ENCODE measurements around the gene GRID2.

The GRID2 gene

GRCh38 chr4:92735025-92735665, 431.4 kb downstream of the GRID2 start:
- DNase-seq (ENCODE audit: low read depth), result no peak

GRCh38 chr4:92760433-92760832, 456.7 kb downstream of the GRID2 start:
- no peak for DNase-seq (ENCODE audit: low read depth)

GRCh38 chr4:92776080-92776479, 472.3 kb downstream of the GRID2 start:
- DNase-seq (ENCODE audit: low read depth), result no peak

GRCh38 chr4:92789741-92790140, 486.0 kb downstream of the GRID2 start:
- no peak for DNase-seq (ENCODE audit: low read depth)

GRCh38 chr4:92791871-92792440, 488.2 kb downstream of the GRID2 start:
- DNase-seq (ENCODE audit: low read depth), result no peak

- no peak for DNase-seq (ENCODE audit: low read depth)
These were observed 505.6 kb downstream of the GRID2 start for GRCh38 chr4:92809381-92809780.

GRCh38 chr4:92812652-92813051, 508.9 kb downstream of the GRID2 start:
- DNase-seq (ENCODE audit: low read depth), result no peak

- DNase-seq (ENCODE audit: low read depth), result no peak
These were observed 510.9 kb downstream of the GRID2 start for GRCh38 chr4:92814677-92815076.

- no peak for DNase-seq (ENCODE audit: low read depth)
These were observed 521.5 kb downstream of the GRID2 start for GRCh38 chr4:92825256-92825655.

GRCh38 chr4:92825791-92826190, 522.0 kb downstream of the GRID2 start:
- DNase-seq (ENCODE audit: low read depth), result no peak

- no peak for DNase-seq (ENCODE audit: low read depth)
These were observed 527.0 kb downstream of the GRID2 start for GRCh38 chr4:92830771-92831170.

GRCh38 chr4:92840880-92841279, 537.1 kb downstream of the GRID2 start:
- no peak for DNase-seq (ENCODE audit: low read depth)

GRCh38 chr4:92843784-92844183, 540.0 kb downstream of the GRID2 start:
- DNase-seq (ENCODE audit: low read depth), result no peak

GRCh38 chr4:92847026-92847425, 543.3 kb downstream of the GRID2 start:
- DNase-seq (ENCODE audit: low read depth), result no peak

- DNase-seq (ENCODE audit: low read depth), result no peak
These were observed 558.7 kb downstream of the GRID2 start for GRCh38 chr4:92862509-92862908.

GRCh38 chr4:92864096-92864495, 560.3 kb downstream of the GRID2 start:
- no peak for DNase-seq (ENCODE audit: low read depth)

GRCh38 chr4:92872604-92873003, 568.8 kb downstream of the GRID2 start:
- DNase-seq (ENCODE audit: low read depth), result no peak

GRCh38 chr4:92885632-92886031, 581.9 kb downstream of the GRID2 start:
- no peak for DNase-seq (ENCODE audit: low read depth)

- DNase-seq (ENCODE audit: low read depth), result no peak
These were observed 648.7 kb downstream of the GRID2 start for GRCh38 chr4:92952426-92952825.

- no peak for DNase-seq (ENCODE audit: low read depth)
These were observed 649.1 kb downstream of the GRID2 start for GRCh38 chr4:92952897-92953296.

GRCh38 chr4:92953462-92953861, 649.7 kb downstream of the GRID2 start:
- no peak for DNase-seq (ENCODE audit: low read depth)

- no peak for DNase-seq (ENCODE audit: low read depth)
These were observed 658.1 kb downstream of the GRID2 start for GRCh38 chr4:92961881-92962280.

- no peak for DNase-seq (ENCODE audit: low read depth)
These were observed 659.1 kb downstream of the GRID2 start for GRCh38 chr4:92962831-92963230.

GRCh38 chr4:92968556-92968955, 664.8 kb downstream of the GRID2 start:
- no peak for DNase-seq (ENCODE audit: low read depth)
